ENCODE results near the gene IL3RA.

- TF ChIP-seq POLR2A (IDR thresholded peaks at IDR 0.05; ENCODE audit: low read depth, low read length) (no peak), TAF1 (IDR thresholded peaks at IDR 0.05; ENCODE audit: borderline replicate concordance, low read depth, low read length) (no peak)
Measured at GRCh38 chrX:1427756-1428155, 91.2 kb downstream of the IL3RA start.

All from GM12892 (cell line).